ENCODE data around the gene BDNF. TPM values are rescaled to one million over a fixed set of nuclear protein-coding genes. Genes with fewer than 3 reads are reported as not detected.

Gene BDNF
- total RNA-seq, 3 donors from 2014 or later, result 0.25 to 0.31 TPM; not detected in 1

- Histone ChIP-seq H3K4me1 (ENCODE audit: low read depth) (peaks cover 9% of the 10 kb centered on the region), H3K36me3 (ENCODE audit: low read depth) (no peaks in the 10 kb centered on the region), H3K9me3 (no peaks in the 10 kb centered on the region), H3K4me3 (no peak overlapping the region)
- DNase-seq, result peak in 2 of 3 donors; percentile 81 to 83
- peak; percentile 66 for TF ChIP-seq CTCF (IDR thresholded peaks at IDR 0.05)
- ATAC-seq, result peak; percentile 89
- intact Hi-C loops (cut with DNase I, micrococcal nuclease), result loop anchor here (2.0 to 10.0 kb wide), 3 partner anchors 830 to 1466 kb away; no protein-coding TSS in a partner anchor
These were observed 1.4 kb downstream of the BDNF start for GRCh38 chr11:27698872-27699241.

- ATAC-seq (no peak), DNase-seq (no peak)
- no peak for TF ChIP-seq CTCF (IDR thresholded peaks at IDR 0.05)
- H3K36me3 ChIP-seq (ENCODE audit: low read depth), result no peaks in the 10 kb centered on the region
- no peaks in the 10 kb centered on the region for H3K9me3 ChIP-seq
- intact Hi-C loops (cut with DNase I, micrococcal nuclease), result loop anchor here (2.0 to 10.0 kb wide), 3 partner anchors 831 to 1467 kb away; no protein-coding TSS in a partner anchor
- peaks cover 9% of the 10 kb centered on the region for H3K4me1 ChIP-seq (ENCODE audit: low read depth)
- H3K4me3 ChIP-seq, result no peak overlapping the region
These were observed 2.5 kb downstream of the BDNF start for GRCh38 chr11:27697679-27698275.

GRCh38 chr11:27696961-27697360, 3.3 kb downstream of the BDNF start:
- ATAC-seq (no peak), DNase-seq (no peak)
- no peaks in the 10 kb centered on the region for H3K9me3 ChIP-seq
- H3K4me1 ChIP-seq (ENCODE audit: low read depth), result peaks cover 9% of the 10 kb centered on the region
- no peaks in the 10 kb centered on the region for H3K36me3 ChIP-seq (ENCODE audit: low read depth)
- no peak for TF ChIP-seq CTCF (IDR thresholded peaks at IDR 0.05)
- intact Hi-C loops (cut with DNase I, micrococcal nuclease), result loop anchor here (10.0 kb wide), 2 partner anchors 998 to 1468 kb away; no protein-coding TSS in a partner anchor
- H3K4me3 ChIP-seq, result no peak overlapping the region

- H3K4me1 ChIP-seq (ENCODE audit: low read depth), result peaks cover 9% of the 10 kb centered on the region
- ATAC-seq (no peak), DNase-seq (no peak)
- H3K9me3 ChIP-seq, result no peaks in the 10 kb centered on the region
- no peak for TF ChIP-seq CTCF (IDR thresholded peaks at IDR 0.05)
- no peaks in the 10 kb centered on the region for H3K36me3 ChIP-seq (ENCODE audit: low read depth)
- intact Hi-C loops (cut with DNase I, micrococcal nuclease), result loop anchor here (10.0 kb wide), 2 partner anchors 999 to 1469 kb away; no protein-coding TSS in a partner anchor
- H3K4me3 ChIP-seq, result no peak overlapping the region
These were observed 4.1 kb downstream of the BDNF start for GRCh38 chr11:27696115-27696514.

GRCh38 chr11:27694992-27695391, 5.3 kb downstream of the BDNF start:
- Histone ChIP-seq H3K36me3 (ENCODE audit: low read depth) (no peaks in the 10 kb centered on the region), H3K4me1 (ENCODE audit: low read depth) (peaks cover 8% of the 10 kb centered on the region), H3K4me3 (no peak overlapping the region), H3K9me3 (no peaks in the 10 kb centered on the region)
- TF ChIP-seq CTCF (IDR thresholded peaks at IDR 0.05), result no peak
- DNase-seq, result no peak
- intact Hi-C loops (cut with DNase I, micrococcal nuclease), result loop anchor here (10.0 kb wide), 2 partner anchors 1000 to 1470 kb away; no protein-coding TSS in a partner anchor
- ATAC-seq, result no peak

All from mucosa of descending colon (tissue), 3 donors.